GM10266 (cell line): ENCODE measurements around the gene FCSK.
"Not testable (repeated sequence)": the region's sequence is repeated elsewhere in the genome, so short reads cannot be mapped to it uniquely, and the experiment has no call there.

ENCODE experiments used
- DNase-seq: peaks from one replicate; pipeline ENCODE4 v3.0.0; 2012; ENCODE audit errors: extremely low spot score
- CTCF ChIP-seq: IDR thresholded peaks from 2 replicates; pipeline ENCODE4 v1.5.1; 2012; ENCODE audit warnings: mild to moderate bottlenecking, low read depth; ENCODE audit not compliant: control insufficient read depth, insufficient read depth; ENCODE audit errors: missing control alignments

FCSK gene

DNA sequence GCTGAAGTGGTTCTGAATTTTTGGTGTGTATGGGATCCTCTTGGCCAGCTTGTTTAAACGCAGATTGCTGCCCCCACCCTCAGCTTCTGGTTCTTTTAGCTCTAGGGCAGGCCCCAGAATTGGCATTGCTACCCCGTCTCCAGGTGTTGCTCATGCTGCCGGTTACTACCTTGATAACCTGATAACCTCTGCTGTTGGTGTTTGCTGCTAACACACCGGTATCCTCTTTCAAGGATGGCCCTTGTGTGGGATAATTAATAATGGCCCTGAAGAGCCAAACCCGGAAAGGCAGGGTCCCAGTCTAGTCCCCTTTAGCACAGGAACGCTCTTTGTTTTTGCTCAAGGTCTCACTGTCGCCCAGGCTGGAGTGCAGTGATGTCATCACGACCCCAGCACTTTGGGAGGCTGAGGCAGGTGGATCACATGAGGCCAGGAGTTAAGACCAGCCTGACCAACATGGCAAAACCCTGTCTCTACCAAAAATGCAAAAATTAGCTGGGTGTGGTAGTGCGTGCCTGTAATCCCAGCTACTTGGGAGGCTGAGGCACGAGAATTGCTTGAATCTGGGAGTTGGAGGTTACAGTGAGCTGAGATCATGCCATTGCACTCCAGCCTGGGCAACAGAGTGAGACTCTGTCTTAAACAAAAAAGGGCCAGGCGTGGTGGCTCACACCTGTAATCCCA lies 14.2 kb upstream of the FCSK start:
- no peak for TF ChIP-seq CTCF
- no peak for DNase-seq

DNA sequence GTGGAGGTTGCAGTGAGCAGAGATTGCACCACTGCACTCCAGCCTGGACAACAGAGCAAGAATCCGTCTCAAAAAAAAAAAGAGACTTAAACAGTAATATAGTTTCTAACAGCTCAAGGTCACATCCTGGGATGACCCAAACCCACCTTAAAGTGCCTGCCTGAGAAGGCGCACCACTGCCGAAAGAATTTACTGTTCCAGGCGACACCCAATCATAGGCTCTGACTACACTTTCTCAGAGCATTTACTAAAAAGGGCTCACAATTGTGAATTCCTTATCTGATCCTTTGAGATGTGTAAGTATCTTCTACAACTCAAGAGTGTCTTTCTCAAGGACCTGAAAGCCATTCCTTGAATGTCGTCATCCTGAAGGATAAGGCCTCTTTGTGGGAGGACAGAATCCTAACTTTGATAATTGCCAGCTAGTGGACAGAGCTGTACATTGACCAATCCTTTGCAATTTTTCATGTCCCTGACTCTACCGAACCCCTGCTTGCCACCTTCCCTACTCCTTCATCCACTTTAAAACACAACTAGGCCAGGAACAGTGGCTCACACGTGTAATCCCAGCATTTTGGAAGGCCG lies 12.9 kb upstream of the FCSK start:
- no peak for TF ChIP-seq CTCF
- DNase-seq = no peak

GRCh38 chr16:70442344-70442743 lies 12.1 kb upstream of the FCSK start:
- TF ChIP-seq CTCF = no peak
- DNase-seq = no peak

GRCh38 chr16:70444249-70445063 lies 9.9 kb upstream of the FCSK start:
- TF ChIP-seq CTCF = no peak
- no peak for DNase-seq

GRCh38 chr16:70448075-70448474 lies 6.3 kb upstream of the FCSK start:
- no peak for DNase-seq
- TF ChIP-seq CTCF = no peak

DNA sequence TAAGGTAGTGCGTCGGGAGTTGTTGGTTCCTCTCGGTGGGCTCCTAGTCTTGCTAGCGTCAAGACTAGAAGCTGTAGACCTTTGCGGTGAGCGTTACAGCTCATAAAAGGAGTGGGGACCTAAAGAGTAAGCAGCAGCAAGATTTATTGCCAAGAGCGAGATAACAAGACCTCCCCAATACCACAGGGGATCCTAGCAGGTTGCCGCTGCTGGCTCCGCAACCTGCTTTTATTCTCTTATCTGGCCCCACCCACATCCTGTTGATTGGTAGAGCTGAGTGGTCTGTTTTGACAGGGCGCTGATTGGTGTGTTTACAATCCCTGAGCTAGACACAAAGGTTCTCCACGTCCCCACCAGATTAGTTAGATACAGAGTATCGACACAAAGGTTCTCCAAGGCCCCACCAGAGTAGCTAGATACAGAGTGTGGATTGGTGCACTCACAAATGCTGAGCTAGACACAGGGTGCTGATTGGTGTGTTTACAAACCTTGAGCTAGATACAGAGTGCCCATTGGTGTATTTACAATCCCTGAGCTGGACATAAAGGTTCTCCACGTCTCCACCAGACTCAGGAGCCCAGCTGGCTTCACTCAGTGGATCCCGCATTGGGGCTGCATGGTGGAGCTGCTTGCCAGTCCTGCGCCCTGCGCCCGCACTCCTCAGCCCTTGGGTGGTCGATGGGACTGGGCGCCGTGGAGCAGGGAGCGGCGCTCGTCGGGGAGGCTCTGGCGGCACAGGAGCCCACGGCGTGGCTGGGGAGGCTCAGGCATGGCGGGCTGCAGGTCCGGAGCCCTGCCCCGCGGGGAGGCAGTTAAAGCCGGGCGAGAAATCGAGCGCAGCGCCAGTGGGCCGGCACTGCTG lies 4.0 kb upstream of the FCSK start:
- DNase-seq = not testable (repeated sequence)

GRCh38 chr16:70451004-70451340 lies 3.4 kb upstream of the FCSK start:
- not testable (repeated sequence) for DNase-seq
